ENCODE results near the gene PCDHA2. TPM values are rescaled to one million over a fixed set of nuclear protein-coding genes. Genes with fewer than 3 reads are reported as not detected.

PCDHA2 gene
- not detected for total RNA-seq

DNA sequence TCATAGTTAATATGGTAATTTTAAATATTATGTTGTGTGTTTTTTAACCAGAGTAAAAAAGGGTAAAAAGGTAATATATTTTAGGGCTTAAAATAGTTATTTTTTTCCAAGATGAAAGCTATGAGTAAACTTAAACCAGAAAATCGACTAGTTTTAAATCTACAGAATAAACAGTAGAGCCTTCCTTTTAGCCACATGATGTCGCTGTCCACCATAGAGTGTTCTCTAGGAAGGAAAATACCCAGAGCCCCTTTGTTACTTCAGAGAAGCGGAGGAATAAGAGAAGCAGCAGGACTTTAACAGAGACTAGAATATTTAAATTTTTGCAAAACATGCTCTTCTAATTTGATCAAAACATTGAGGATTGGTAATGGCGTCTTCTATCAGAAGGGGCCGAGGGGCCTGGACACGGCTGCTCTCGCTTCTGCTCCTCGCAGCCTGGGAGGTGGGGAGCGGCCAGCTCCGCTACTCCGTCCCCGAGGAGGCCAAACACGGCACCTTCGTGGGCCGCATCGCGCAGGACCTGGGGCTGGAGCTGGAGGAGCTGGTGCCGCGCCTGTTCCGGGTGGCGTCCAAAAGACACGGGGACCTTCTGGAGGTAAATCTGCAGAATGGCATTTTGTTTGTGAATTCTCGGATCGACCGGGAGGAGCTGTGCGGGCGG lies at the start of gene PCDHA2:
TSS of gene PCDHA2 (plus strand) at position 258 of the 664 bp plus-strand sequence.
- H3K4me3 ChIP-seq, result peak within 1 kb of the TSS in 1 of 4 donors; percentile 9
- no peaks in the 10 kb centered on the region for H3K4me1 ChIP-seq
- DNase-seq, result no peak
- H3K27me3 ChIP-seq, result no peaks in the 10 kb centered on the region
- no peaks in the 10 kb centered on the region for H3K36me3 ChIP-seq
- TF ChIP-seq POLR2A (IDR thresholded peaks at IDR 0.05), result no peak
- TF ChIP-seq, protein P1, sequence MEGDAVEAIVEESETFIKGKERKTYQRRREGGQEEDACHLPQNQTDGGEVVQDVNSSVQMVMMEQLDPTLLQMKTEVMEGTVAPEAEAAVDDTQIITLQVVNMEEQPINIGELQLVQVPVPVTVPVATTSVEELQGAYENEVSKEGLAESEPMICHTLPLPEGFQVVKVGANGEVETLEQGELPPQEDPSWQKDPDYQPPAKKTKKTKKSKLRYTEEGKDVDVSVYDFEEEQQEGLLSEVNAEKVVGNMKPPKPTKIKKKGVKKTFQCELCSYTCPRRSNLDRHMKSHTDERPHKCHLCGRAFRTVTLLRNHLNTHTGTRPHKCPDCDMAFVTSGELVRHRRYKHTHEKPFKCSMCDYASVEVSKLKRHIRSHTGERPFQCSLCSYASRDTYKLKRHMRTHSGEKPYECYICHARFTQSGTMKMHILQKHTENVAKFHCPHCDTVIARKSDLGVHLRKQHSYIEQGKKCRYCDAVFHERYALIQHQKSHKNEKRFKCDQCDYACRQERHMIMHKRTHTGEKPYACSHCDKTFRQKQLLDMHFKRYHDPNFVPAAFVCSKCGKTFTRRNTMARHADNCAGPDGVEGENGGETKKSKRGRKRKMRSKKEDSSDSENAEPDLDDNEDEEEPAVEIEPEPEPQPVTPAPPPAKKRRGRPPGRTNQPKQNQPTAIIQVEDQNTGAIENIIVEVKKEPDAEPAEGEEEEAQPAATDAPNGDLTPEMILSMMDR (IDR thresholded peaks at IDR 0.05), result no peak
- no peak within 1 kb of the TSS for H3K27ac ChIP-seq
- H3K9me3 ChIP-seq, result peaks cover 0 to 28% (median 5%) of the 10 kb centered on the region in 4 donors

DNA sequence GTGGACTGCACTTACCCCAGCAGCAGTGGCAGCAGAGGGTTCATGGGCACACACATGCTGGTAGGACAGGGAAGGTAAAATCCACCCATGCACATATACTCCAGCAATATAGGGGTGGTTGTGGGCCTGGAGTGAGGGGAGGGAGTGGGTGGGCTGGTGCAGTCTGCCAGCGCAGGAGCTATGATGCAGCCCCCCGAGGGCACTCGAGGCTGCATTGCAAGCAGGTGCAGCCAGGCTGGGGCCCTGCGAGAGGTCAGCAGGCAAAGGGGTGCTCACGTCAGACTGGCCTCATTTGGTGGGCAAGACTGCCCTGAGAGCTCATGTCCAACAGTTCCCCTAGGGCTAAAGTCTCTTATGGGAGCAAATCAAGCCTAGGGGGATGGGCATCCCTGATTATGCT lies 41.1 kb upstream of the PCDHA2 start:
- peaks cover 0 to 28% (median 9%) of the 10 kb centered on the region in 4 donors for H3K9me3 ChIP-seq
- H3K27me3 ChIP-seq, result no peaks in the 10 kb centered on the region
- TF ChIP-seq, protein P1 (IDR thresholded peaks at IDR 0.05), result no peak
- no peak for TF ChIP-seq POLR2A (IDR thresholded peaks at IDR 0.05)
- H3K36me3 ChIP-seq, result no peaks in the 10 kb centered on the region
- H3K4me1 ChIP-seq, result no peaks in the 10 kb centered on the region
- no peak overlapping the region for H3K4me3 ChIP-seq
- no peak for DNase-seq
- no peak overlapping the region for H3K27ac ChIP-seq

DNA sequence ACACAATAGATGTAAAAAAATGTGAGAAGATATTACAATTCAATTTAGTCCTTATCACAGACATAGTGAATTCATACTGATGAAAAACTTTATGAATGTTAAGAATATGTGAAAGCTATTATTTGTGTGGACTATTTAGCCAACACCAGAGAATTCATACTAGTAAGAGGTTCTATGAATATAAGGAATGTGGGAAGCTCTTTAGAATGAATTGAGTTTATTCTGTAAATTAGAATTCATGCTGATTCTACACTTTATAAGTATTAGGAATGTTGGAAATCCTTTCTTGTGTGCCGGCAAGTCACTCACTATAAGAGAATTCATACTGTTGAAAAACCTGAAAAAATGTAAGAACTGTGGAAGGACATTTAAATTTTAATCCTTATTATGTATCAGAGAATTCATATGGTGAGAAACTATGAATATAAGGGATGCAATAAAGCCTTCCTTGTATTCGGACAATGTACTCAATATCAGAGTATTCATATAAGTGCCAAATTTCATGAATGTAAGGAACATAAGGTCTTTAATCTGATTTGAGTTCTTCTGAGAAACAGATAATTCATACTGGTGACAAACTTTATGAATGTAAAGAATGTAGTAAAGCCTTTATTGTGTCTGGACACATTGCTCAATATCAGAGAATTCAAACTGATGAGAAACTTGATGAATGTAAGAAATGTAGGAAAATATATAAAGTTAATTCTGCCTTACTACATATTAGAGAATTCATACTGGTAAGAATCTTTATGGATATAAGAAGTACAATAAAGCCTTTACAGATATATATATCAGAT lies 30.3 kb upstream of the PCDHA2 start:
- Histone ChIP-seq H3K27ac (no peak overlapping the region), H3K9me3 (peaks cover 0 to 87% (median 21%) of the 10 kb centered on the region in 4 donors), H3K4me3 (no peak overlapping the region), H3K4me1 (no peaks in the 10 kb centered on the region), H3K27me3 (no peaks in the 10 kb centered on the region), H3K36me3 (no peaks in the 10 kb centered on the region)
- TF ChIP-seq, protein P1 (IDR thresholded peaks at IDR 0.05), result no peak
- TF ChIP-seq POLR2A (IDR thresholded peaks at IDR 0.05), result no peak
- DNase-seq, result no peak

DNA sequence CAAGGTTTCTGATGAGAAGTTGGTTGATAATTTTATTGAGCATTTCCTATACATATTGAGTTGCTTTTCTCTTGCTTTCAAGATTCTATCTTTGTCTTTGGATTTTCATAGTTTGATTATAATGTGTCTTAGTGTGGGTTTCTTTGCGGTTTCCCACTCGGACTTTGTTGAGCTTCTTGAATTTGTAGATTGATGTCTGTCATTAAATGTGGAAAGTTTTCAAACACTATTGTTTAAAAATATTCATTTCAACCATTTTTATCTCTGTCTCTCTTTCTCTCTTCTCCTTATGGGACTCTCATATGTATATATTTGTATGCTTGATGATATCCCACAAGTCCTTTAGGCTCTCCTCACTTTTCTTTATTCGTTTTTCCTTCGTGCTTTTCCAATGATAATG lies 27.2 kb upstream of the PCDHA2 start:
- Histone ChIP-seq H3K4me1 (no peaks in the 10 kb centered on the region), H3K9me3 (peaks cover 0 to 67% (median 15%) of the 10 kb centered on the region in 4 donors), H3K27me3 (no peaks in the 10 kb centered on the region), H3K4me3 (no peak overlapping the region), H3K36me3 (no peaks in the 10 kb centered on the region), H3K27ac (no peak overlapping the region)
- TF ChIP-seq, protein P1 (IDR thresholded peaks at IDR 0.05), result no peak
- TF ChIP-seq POLR2A (IDR thresholded peaks at IDR 0.05), result no peak
- no peak for DNase-seq

DNA sequence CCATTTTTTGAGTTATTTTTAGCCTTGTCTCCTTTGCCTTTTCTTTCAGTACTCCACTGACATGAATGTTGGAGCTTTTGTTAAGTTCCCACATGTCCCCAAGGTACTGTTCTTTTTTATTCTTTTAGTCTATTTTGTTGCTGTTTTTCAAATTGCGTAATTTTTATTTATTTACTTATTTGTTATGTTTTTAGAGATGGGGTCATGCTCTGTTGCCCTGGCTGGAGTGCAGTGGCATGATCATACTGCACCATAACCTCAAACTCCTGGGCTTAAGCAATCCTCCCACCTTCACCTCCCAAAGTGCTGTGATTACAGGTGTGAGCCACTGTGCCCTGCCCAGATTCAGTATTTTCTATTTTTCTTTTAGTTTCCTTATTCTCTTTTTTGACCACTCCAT lies 14.1 kb upstream of the PCDHA2 start:
- H3K27ac ChIP-seq, result no peak overlapping the region
- H3K9me3 ChIP-seq, result peaks cover 0 to 26% (median 8%) of the 10 kb centered on the region in 4 donors

More for the DNA sequence above, 14.1 kb upstream of the PCDHA2 start:
- no peaks in the 10 kb centered on the region for H3K27me3 ChIP-seq
- H3K36me3 ChIP-seq, result no peaks in the 10 kb centered on the region
- H3K4me1 ChIP-seq, result no peaks in the 10 kb centered on the region
- TF ChIP-seq, protein P1 (IDR thresholded peaks at IDR 0.05), result no peak
- no peak for TF ChIP-seq POLR2A (IDR thresholded peaks at IDR 0.05)
- DNase-seq, result no peak
- no peak overlapping the region for H3K4me3 ChIP-seq

Measured in Peyer's patch (tissue), 4 donors.